SK-N-SH (cell line): ENCODE measurements around the gene OGN. TPM values are rescaled to one million over a fixed set of nuclear protein-coding genes. Genes with fewer than 3 reads are reported as not detected.

Source experiments
- CTCF ChIA-PET: fragments of 300-600, 350-600 bp; formaldehyde crosslinking; extraction: SDS; loops from one replicate; lab custom pipeline; 2021; lab: Yijun Ruan, JAX
- POLR2A ChIA-PET: fragments of 350-600 bp; sonication (Branson Sonifier 250); formaldehyde crosslinking; extraction: SDS; loops from one replicate; lab custom pipeline; 2020; ENCODE audit warnings: antibody characterized with exemption, inconsistent platforms; lab: Yijun Ruan, JAX
- DNase-seq: peaks from one replicate; pipeline ENCODE4 v3.0.0; 2012
- H2AFZ ChIP-seq: fragments of 200-600 bp; sonication (generic); 2 replicates; pipeline ENCODE4 v1.8.1; 2016; ENCODE audit warnings: antibody characterized with exemption, mild to moderate bottlenecking, low read depth
- H3F3A ChIP-seq: fragments of 200-600 bp; sonication (generic); replicated peaks from 2 replicates; pipeline ENCODE3; 2016; ENCODE audit warnings: antibody characterized with exemption, mild to moderate bottlenecking; ENCODE audit not compliant: insufficient read depth
- H3K27ac ChIP-seq, 2 experiments: fragments of 200-500 bp in 1 of 2; fragments of 200-600 bp in 1 of 2; sonication (Bioruptor generic) in 1 of 2; sonication (generic), shearing (Covaris generic) in 1 of 2; 2 replicates each; pipeline versions ENCODE4 v1.5.1 to v1.6.1; 2014 to 2016; ENCODE audit warnings: low read depth in 2 of 2, inconsistent platforms in 1 of 2, low read length in 1 of 2, mild to moderate bottlenecking in 1 of 2, mixed read lengths in 1 of 2
- H3K27me3 ChIP-seq: fragments of 200-600 bp; sonication (generic), shearing (Covaris generic); 2 replicates; pipeline ENCODE4 v1.6.1; 2016; ENCODE audit warnings: mixed run types; ENCODE audit not compliant: insufficient read depth
- H3K36me3 ChIP-seq, 2 experiments: fragments of 200-500 bp in 1 of 2; fragments of 200-600 bp in 1 of 2; sonication (Bioruptor generic) in 1 of 2; sonication (generic) in 1 of 2; replicated peaks in 1 of 2; 2 replicates each; pipeline versions ENCODE3 to v1.5.1; 2014 to 2016; ENCODE audit warnings: low read length in 1 of 2, mild to moderate bottlenecking in 1 of 2; ENCODE audit not compliant: insufficient read depth in 2 of 2, control insufficient read depth in 1 of 2
- H3K4me1 ChIP-seq, 2 experiments: fragments of 200-500 bp in 1 of 2; fragments of 200-600 bp in 1 of 2; sonication (Bioruptor generic) in 1 of 2; sonication (generic), shearing (Covaris generic) in 1 of 2; 2 replicates each; pipeline versions ENCODE4 v1.5.1 to v1.6.1; 2014 to 2016; ENCODE audit warnings: low read depth in 1 of 2, low read length in 1 of 2, mixed run types in 1 of 2; ENCODE audit not compliant: insufficient read depth in 2 of 2, control insufficient read depth in 1 of 2
- H3K4me2 ChIP-seq: fragments of 200-600 bp; sonication (generic), shearing (Covaris generic); 2 replicates; pipeline ENCODE4 v1.6.1; 2017; ENCODE audit warnings: mixed run types
- H3K4me3 ChIP-seq, 2 experiments: fragments of 200-500 bp in 1 of 2; fragments of 200-600 bp in 1 of 2; sonication (Bioruptor generic) in 1 of 2; sonication (generic), shearing (Covaris generic) in 1 of 2; 2 replicates each; pipeline versions ENCODE4 v1.5.1 to v1.8.1; 2014 to 2016; ENCODE audit warnings: low read depth in 2 of 2, inconsistent platforms in 1 of 2, low read length in 1 of 2, mild to moderate bottlenecking in 1 of 2, mixed read lengths in 1 of 2, moderate library complexity in 1 of 2
- H3K79me2 ChIP-seq: fragments of 200-600 bp; sonication (generic); 2 replicates; pipeline ENCODE4 v1.8.1; 2017; ENCODE audit warnings: mild to moderate bottlenecking; ENCODE audit not compliant: insufficient read depth
- H3K9ac ChIP-seq: fragments of 200-600 bp; sonication (generic); 2 replicates; pipeline ENCODE4 v1.6.1; 2017; ENCODE audit warnings: mixed run types
- H3K9me2 ChIP-seq: fragments of 200-600 bp; sonication (generic); 2 replicates; pipeline ENCODE4 v1.6.1; 2017; ENCODE audit warnings: mixed run types
- H3K9me3 ChIP-seq: fragments of 200-600 bp; sonication (generic); 2 replicates; pipeline ENCODE4 v1.6.1; 2017; ENCODE audit warnings: mixed run types, mild to moderate bottlenecking, moderate library complexity
- H4K20me1 ChIP-seq: fragments of 200-600 bp; sonication (generic); 2 replicates; pipeline ENCODE4 v1.6.1; 2017; ENCODE audit warnings: mild to moderate bottlenecking, mixed run types; ENCODE audit not compliant: insufficient read depth
- ELF1 ChIP-seq: IDR thresholded peaks from 2 replicates; pipeline ENCODE4 v1.4.0; 2012
- EP300 ChIP-seq, 2 experiments: IDR thresholded peaks; 2 replicates each; pipeline versions ENCODE4 v1.4.0 to v1.6.1; 2012; ENCODE audit warnings: borderline replicate concordance in 1 of 2, low read depth in 1 of 2, low read length in 1 of 2
- NFIC ChIP-seq: IDR thresholded peaks from 2 replicates; pipeline ENCODE4 v1.4.0; 2012; ENCODE audit warnings: borderline replicate concordance
- PBX3 ChIP-seq: IDR thresholded peaks from 2 replicates; pipeline ENCODE4; 2012
- TCF12 ChIP-seq: IDR thresholded peaks from 2 replicates; pipeline ENCODE4 v1.4.0; 2012
- ZBTB33 ChIP-seq: IDR thresholded peaks from 2 replicates; pipeline ENCODE4 v1.4.0; 2012; ENCODE audit warnings: low read depth, borderline replicate concordance
- WGBS: methylation state at CpG from one replicate; pipeline ENCODE4 v1.1.6; 2017; ENCODE audit warnings: low lambda C conversion rate; 5-methylcytosine and 5-hydroxymethylcytosine counted together
- polyA plus RNA-seq, 3 experiments: library from polyadenylated mRNA; depleted of rRNA; stranded (reverse); fragments of >200 nt; gene quantifications; 2 replicates each; pipeline ENCODE4 v1.2.3, GENCODE V29; 2012

OGN gene
- polyA plus RNA-seq, 1 of the 3 experiments (the other 2 are of a cell fraction) = 0.03 TPM

DNA sequence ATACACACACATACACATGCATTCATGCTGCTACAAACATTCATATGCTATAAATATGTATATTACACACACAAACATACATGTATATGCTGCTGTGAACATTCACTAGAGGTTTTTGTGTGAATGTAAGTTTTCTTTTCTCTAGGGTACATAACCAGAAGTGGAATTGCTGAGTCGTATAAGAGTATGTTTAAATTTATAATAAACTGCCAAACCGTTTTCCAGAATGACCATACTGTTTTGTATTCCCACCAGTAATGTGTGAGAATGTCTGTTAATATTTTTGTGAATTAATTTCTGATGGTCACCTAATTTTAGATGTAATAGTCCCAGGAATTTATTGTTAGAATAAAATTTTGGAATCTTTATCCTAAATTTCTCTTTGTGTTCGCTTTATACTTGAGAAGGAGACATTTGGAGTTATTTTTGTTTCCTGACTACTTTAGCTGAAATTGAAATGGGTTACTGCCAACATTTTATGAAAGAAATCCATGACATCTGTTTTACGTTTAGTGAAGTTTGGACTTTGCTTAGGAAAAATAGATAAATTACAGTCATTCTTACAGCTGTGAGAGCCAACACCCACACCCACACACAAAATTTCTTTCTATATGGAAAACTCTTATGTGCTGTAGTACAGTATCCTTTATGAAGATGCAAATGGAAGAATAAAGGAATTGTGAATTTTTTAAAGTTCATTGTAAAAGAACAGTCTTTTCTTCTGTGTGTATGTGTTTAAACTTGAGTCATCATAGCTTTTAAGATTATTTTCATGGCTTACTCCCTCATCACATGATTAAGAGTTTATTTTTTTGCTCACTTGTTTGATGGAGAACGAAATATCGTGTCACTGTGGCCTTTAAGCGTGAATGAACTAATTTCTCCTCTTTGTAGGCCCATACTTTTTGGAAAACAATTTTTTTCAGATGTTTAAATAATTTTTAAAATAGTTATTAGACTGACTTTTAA, 54.3 kb downstream of the OGN start:
- POLR2A ChIA-PET = no interaction called here
- no peak for DNase-seq
- CTCF ChIA-PET = no interaction called here
- 69% methylated on average over 7 of the region's 7 CpGs for WGBS
- H3K9me2 ChIP-seq = no peaks in the 10 kb centered on the region
- no peak overlapping the region for H3K9ac ChIP-seq
- 0 out of 2 replicates have a peak overlapping the region, but pooled peaks have one; percentile 21 for H2AFZ ChIP-seq
- H3K27me3 ChIP-seq = no peaks in the 10 kb centered on the region
- H3K79me2 ChIP-seq = no peaks in the 10 kb centered on the region
- no peaks in the 10 kb centered on the region for H3K36me3 ChIP-seq
- H4K20me1 ChIP-seq = no peaks in the 10 kb centered on the region
- peak overlapping the region; percentile 64 to 71 for H3K27ac ChIP-seq
- peaks cover 10% of the 10 kb centered on the region for H3F3A ChIP-seq
- peaks cover 0 to 14% of the 10 kb centered on the region in 2 experiments; a peak in 2 of 4 replicates for H3K4me1 ChIP-seq
- no peak overlapping the region; the same call in 1 of the 2 replicates for H3K4me2 ChIP-seq
- H3K9me3 ChIP-seq = no peaks in the 10 kb centered on the region
- H3K4me3 ChIP-seq = no peak overlapping the region
- TF ChIP-seq TCF12 (peak; percentile 84), PBX3 (peak; percentile 46), NFIC (peak; percentile 12; the same call in 1 of the 2 replicates), ZBTB33 (no peak), EP300 (IDR thresholded peaks at IDR 0.05; ENCODE audit: borderline replicate concordance in 1 of 2, low read depth in 1 of 2, low read length in 1 of 2) (no peak)

DNA sequence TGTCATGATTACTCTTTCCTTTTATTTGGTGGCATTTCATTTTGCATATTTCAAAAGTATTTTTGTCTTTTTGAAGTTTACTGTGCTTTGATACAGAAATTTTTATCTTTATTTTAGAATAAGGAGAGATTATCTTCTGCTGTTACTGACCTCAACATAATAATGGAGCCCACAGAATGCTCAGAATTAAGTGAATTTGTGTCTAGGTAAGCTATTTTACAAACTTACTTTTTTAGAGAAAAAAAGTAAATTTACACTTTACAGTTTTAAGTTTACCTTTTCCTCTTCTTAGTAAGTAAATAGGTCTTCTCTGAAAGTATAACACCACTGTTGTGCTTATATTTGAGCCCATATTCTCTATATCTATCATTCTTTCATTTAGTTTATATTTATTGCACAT, 58.8 kb downstream of the OGN start:
- DNase-seq = no peak
- Histone ChIP-seq H3K27ac (no peak overlapping the region), H3K79me2 (no peaks in the 10 kb centered on the region), H3K9me2 (no peaks in the 10 kb centered on the region), H3K36me3 (no peaks in the 10 kb centered on the region), H3F3A (peaks cover 10% of the 10 kb centered on the region), H3K9ac (no peak overlapping the region), H3K27me3 (no peaks in the 10 kb centered on the region), H4K20me1 (no peaks in the 10 kb centered on the region), H3K4me3 (no peak overlapping the region), H3K4me1 (peaks cover 4 to 8% of the 10 kb centered on the region in 2 experiments; a peak in 3 of 4 replicates), H2AFZ (no peak overlapping the region), H3K4me2 (no peak overlapping the region), H3K9me3 (no peaks in the 10 kb centered on the region)
- ChIA-PET CTCF (no interaction called here), POLR2A (no interaction called here)
- no peak for TF ChIP-seq ELF1
